OCI-LY1 (cell line): ENCODE data around the gene TRIP6.

ENCODE experiments used
- H2AFZ ChIP-seq: fragments of 200-600 bp; sonication (generic), shearing (Covaris generic); 2 replicates; pipeline ENCODE4 v1.6.0; 2014; ENCODE audit warnings: antibody characterized with exemption, mild to moderate bottlenecking, low read length
- H3F3A ChIP-seq: fragments of 200-600 bp; sonication (generic), shearing (Covaris generic); 2 replicates; pipeline ENCODE4 v1.6.0; 2014; ENCODE audit warnings: mild to moderate bottlenecking, antibody characterized with exemption, low read length, moderate library complexity; ENCODE audit not compliant: insufficient read depth
- H3K27ac ChIP-seq: fragments of 200-600 bp; sonication (generic); 2 replicates; pipeline ENCODE4 v1.5.1; 2014; ENCODE audit warnings: low read length, mixed run types, mild to moderate bottlenecking, low read depth; ENCODE audit not compliant: poor library complexity, severe bottlenecking
- H3K27me3 ChIP-seq: fragments of 200-600 bp; sonication (generic); 2 replicates; pipeline ENCODE4 v1.6.0; 2014; ENCODE audit warnings: antibody characterized with exemption, mild to moderate bottlenecking, low read length, moderate library complexity; ENCODE audit not compliant: insufficient read depth
- H3K36me3 ChIP-seq: fragments of 200-600 bp; sonication (generic); 2 replicates; pipeline ENCODE4 v1.6.1; 2014; ENCODE audit warnings: mild to moderate bottlenecking, antibody characterized with exemption, low read length, moderate library complexity, mixed read lengths; ENCODE audit not compliant: insufficient read depth
- H3K4me1 ChIP-seq: fragments of 200-600 bp; sonication (generic); 2 replicates; pipeline ENCODE4 v1.5.1; 2014; ENCODE audit warnings: mild to moderate bottlenecking, low read length, moderate library complexity; ENCODE audit not compliant: insufficient read depth, severe bottlenecking
- H3K4me2 ChIP-seq: fragments of 200-600 bp; sonication (generic), shearing (Covaris generic); 2 replicates; pipeline ENCODE4 v1.6.1; 2014; ENCODE audit warnings: low read length
- H3K4me3 ChIP-seq: fragments of 200-600 bp; sonication (generic); 2 replicates; pipeline ENCODE4 v1.5.1; 2014; ENCODE audit warnings: low read length, low read depth, mild to moderate bottlenecking, mixed read lengths; ENCODE audit not compliant: poor library complexity, severe bottlenecking
- H3K79me2 ChIP-seq: fragments of 200-600 bp; shearing (Covaris generic); 2 replicates; pipeline ENCODE4 v1.6.1; 2016; ENCODE audit warnings: mixed run types, low read length, mixed read lengths; ENCODE audit not compliant: insufficient read depth
- H3K9ac ChIP-seq: fragments of 200-600 bp; sonication (generic), shearing (Covaris generic); 2 replicates; pipeline ENCODE4 v1.6.1; 2014; ENCODE audit warnings: mild to moderate bottlenecking, low read length, mixed read lengths
- H3K9me2 ChIP-seq: fragments of 200-600 bp; sonication (generic), shearing (Covaris generic); 2 replicates; pipeline ENCODE4 v1.6.1; 2014; ENCODE audit warnings: low read depth, mild to moderate bottlenecking, low read length, mixed read lengths
- H3K9me3 ChIP-seq: fragments of 200-600 bp; shearing (Covaris generic); 2 replicates; pipeline ENCODE4 v1.6.1; 2014; ENCODE audit warnings: low read length, mixed read lengths
- H4K20me1 ChIP-seq: fragments of 200-600 bp; sonication (generic), shearing (Covaris generic); 2 replicates; pipeline ENCODE4 v1.6.0; 2016; ENCODE audit warnings: mild to moderate bottlenecking, low read length; ENCODE audit not compliant: insufficient read depth
- EZH2 ChIP-seq: fragments of 200-600 bp; sonication (generic), shearing (Covaris generic); IDR thresholded peaks from 2 replicates; pipeline ENCODE4 v1.8.0; 2017; ENCODE audit warnings: borderline replicate concordance, mixed run types, mild to moderate bottlenecking, antibody characterized with exemption, low read length, moderate library complexity, mixed read lengths
- TF ChIP-seq, protein P1 (sequence below): fragments of 200-600 bp; sonication (generic), shearing (Covaris generic); IDR thresholded peaks from 2 replicates; pipeline ENCODE4 v1.5.1; 2017; ENCODE audit warnings: mild to moderate bottlenecking, antibody characterized with exemption, low read length, moderate library complexity, mixed read lengths

TRIP6 gene

GRCh38 chr7:100886142-100886935 is 19.2 kb downstream of the TRIP6 start:
- H3K79me2 ChIP-seq = no peaks in the 10 kb centered on the region
- H4K20me1 ChIP-seq = no peaks in the 10 kb centered on the region
- no peaks in the 10 kb centered on the region for H3K9me2 ChIP-seq
- no peak overlapping the region for H2AFZ ChIP-seq
- H3K4me2 ChIP-seq = peak overlapping the region; percentile 78; the same call in 1 of the 2 replicates
- no peak for TF ChIP-seq EZH2
- H3K27ac ChIP-seq = peak overlapping the region; percentile 85
- H3K4me3 ChIP-seq = no peak overlapping the region
- H3F3A ChIP-seq = 0 out of 2 replicates have a peak, but pooled peaks cover 6% of the 10 kb centered on the region
- H3K4me1 ChIP-seq = peaks cover 41% of the 10 kb centered on the region
- H3K9ac ChIP-seq = no peak overlapping the region
- H3K27me3 ChIP-seq = 0 out of 2 replicates have a peak, but pooled peaks cover 4% of the 10 kb centered on the region
- no peaks in the 10 kb centered on the region for H3K9me3 ChIP-seq
- peaks cover 72% of the 10 kb centered on the region for H3K36me3 ChIP-seq

DNA sequence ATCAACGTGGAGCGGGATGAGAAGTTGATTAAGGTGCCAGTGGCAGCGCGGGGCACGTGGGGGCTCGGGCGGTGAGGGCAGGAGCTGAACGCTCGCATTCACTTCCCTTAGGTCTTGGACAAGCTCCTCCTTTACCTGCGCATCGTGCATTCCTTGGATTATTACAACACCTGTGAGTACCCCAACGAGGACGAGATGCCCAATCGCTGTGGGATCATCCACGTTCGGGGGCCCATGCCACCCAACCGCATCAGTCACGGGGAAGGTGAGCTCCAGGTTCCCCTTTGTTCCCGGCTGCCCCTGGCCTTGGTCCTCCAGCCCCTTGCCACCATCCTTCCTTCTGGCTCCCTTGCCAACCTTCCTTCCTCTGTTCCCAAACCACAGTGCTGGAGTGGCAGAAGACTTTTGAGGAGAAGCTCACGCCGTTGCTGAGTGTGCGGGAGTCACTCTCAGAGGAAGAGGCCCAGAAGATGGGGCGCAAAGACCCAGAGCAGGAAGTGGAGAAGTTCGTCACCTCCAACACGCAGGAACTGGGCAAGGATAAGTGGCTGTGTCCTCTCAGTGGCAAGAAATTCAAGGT is 19.8 kb downstream of the TRIP6 start:
- Histone ChIP-seq H3K9me2 (no peaks in the 10 kb centered on the region), H3F3A (0 out of 2 replicates have a peak, but pooled peaks cover 6% of the 10 kb centered on the region), H3K4me3 (peak overlapping the region; percentile 22), H3K27me3 (0 out of 2 replicates have a peak, but pooled peaks cover 4% of the 10 kb centered on the region), H3K9me3 (no peaks in the 10 kb centered on the region), H3K36me3 (peaks cover 65% of the 10 kb centered on the region), H3K79me2 (no peaks in the 10 kb centered on the region), H3K4me1 (peaks cover 41% of the 10 kb centered on the region), H2AFZ (no peak overlapping the region), H3K9ac (peak overlapping the region; percentile 36; the same call in 1 of the 2 replicates), H3K27ac (peak overlapping the region; percentile 85), H4K20me1 (no peaks in the 10 kb centered on the region), H3K4me2 (peak overlapping the region; percentile 78)
- TF ChIP-seq EZH2 = no peak
- TF ChIP-seq, protein P1, sequence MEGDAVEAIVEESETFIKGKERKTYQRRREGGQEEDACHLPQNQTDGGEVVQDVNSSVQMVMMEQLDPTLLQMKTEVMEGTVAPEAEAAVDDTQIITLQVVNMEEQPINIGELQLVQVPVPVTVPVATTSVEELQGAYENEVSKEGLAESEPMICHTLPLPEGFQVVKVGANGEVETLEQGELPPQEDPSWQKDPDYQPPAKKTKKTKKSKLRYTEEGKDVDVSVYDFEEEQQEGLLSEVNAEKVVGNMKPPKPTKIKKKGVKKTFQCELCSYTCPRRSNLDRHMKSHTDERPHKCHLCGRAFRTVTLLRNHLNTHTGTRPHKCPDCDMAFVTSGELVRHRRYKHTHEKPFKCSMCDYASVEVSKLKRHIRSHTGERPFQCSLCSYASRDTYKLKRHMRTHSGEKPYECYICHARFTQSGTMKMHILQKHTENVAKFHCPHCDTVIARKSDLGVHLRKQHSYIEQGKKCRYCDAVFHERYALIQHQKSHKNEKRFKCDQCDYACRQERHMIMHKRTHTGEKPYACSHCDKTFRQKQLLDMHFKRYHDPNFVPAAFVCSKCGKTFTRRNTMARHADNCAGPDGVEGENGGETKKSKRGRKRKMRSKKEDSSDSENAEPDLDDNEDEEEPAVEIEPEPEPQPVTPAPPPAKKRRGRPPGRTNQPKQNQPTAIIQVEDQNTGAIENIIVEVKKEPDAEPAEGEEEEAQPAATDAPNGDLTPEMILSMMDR = no peak

GRCh38 chr7:100887516-100888290 is 20.5 kb downstream of the TRIP6 start:
- Histone ChIP-seq H3K9me3 (no peaks in the 10 kb centered on the region), H3K27ac (peak overlapping the region; percentile 85), H3F3A (0 out of 2 replicates have a peak, but pooled peaks cover 6% of the 10 kb centered on the region), H3K9me2 (no peaks in the 10 kb centered on the region), H3K4me2 (peak overlapping the region; percentile 78), H4K20me1 (no peaks in the 10 kb centered on the region), H3K79me2 (no peaks in the 10 kb centered on the region), H3K27me3 (0 out of 2 replicates have a peak, but pooled peaks cover 4% of the 10 kb centered on the region), H3K36me3 (peaks cover 59% of the 10 kb centered on the region), H2AFZ (no peak overlapping the region), H3K9ac (peak overlapping the region; percentile 84; the same call in 1 of the 2 replicates), H3K4me3 (peak overlapping the region; percentile 74), H3K4me1 (peaks cover 41% of the 10 kb centered on the region)
- no peak for TF ChIP-seq EZH2
- TF ChIP-seq, protein P1 = no peak
